ENCODE data around the gene FIGNL2. TPM values are rescaled to one million over a fixed set of nuclear protein-coding genes. Genes with fewer than 3 reads are reported as not detected.

FIGNL2 gene
- total RNA-seq, 1 donor from 2014 or later, result 0.72 TPM

- no peak for DNase-seq
These were observed 26.0 kb upstream of the FIGNL2 start for GRCh38 chr12:51874486-51874885.

- DNase-seq, result peak; percentile 33
These were observed 25.5 kb upstream of the FIGNL2 start for GRCh38 chr12:51874000-51874399.

- no peak for DNase-seq
These were observed 24.9 kb upstream of the FIGNL2 start for GRCh38 chr12:51873251-51873994.

- DNase-seq, result no peak
These were observed 24.1 kb upstream of the FIGNL2 start for GRCh38 chr12:51872689-51872981.

GRCh38 chr12:51871918-51872688, 23.6 kb upstream of the FIGNL2 start:
- DNase-seq, result no peak

- DNase-seq, result no peak
These were observed 22.6 kb upstream of the FIGNL2 start for GRCh38 chr12:51871126-51871525.

- DNase-seq, result no peak
These were observed 22.0 kb upstream of the FIGNL2 start for GRCh38 chr12:51870504-51870903.

GRCh38 chr12:51869931-51870330, 21.4 kb upstream of the FIGNL2 start:
- no peak for DNase-seq

GRCh38 chr12:51869496-51869865, 21.0 kb upstream of the FIGNL2 start:
- no peak for DNase-seq

GRCh38 chr12:51868821-51869495, 20.4 kb upstream of the FIGNL2 start:
- peak; percentile 65 for DNase-seq

- no peak for DNase-seq
These were observed 19.4 kb upstream of the FIGNL2 start for GRCh38 chr12:51867796-51868428.

GRCh38 chr12:51867371-51867770, 18.9 kb upstream of the FIGNL2 start:
- no peak for DNase-seq

GRCh38 chr12:51866762-51867161, 18.2 kb upstream of the FIGNL2 start:
- DNase-seq, result no peak

- DNase-seq, result no peak
These were observed 17.8 kb upstream of the FIGNL2 start for GRCh38 chr12:51866324-51866723.

- no peak for DNase-seq
These were observed 17.3 kb upstream of the FIGNL2 start for GRCh38 chr12:51865757-51866270.

GRCh38 chr12:51864833-51865670, 16.5 kb upstream of the FIGNL2 start:
- DNase-seq, result peak; percentile 58

GRCh38 chr12:51863933-51864832, 15.7 kb upstream of the FIGNL2 start:
- DNase-seq, result peak; percentile 70

GRCh38 chr12:51863363-51863932, 14.9 kb upstream of the FIGNL2 start:
- no peak for DNase-seq

GRCh38 chr12:51862947-51863346, 14.4 kb upstream of the FIGNL2 start:
- DNase-seq, result no peak

GRCh38 chr12:51860986-51861385, 12.5 kb upstream of the FIGNL2 start:
- no peak for DNase-seq

Measured in tongue (tissue), 2 donors.